Heart left ventricle (tissue), 13 donors: Measurements from ENCODE around the gene UPK3BL1.
"Not testable (repeated sequence)": the region's sequence is repeated elsewhere in the genome, so short reads cannot be mapped to it uniquely, and the experiment has no call there.

Experiments
- POLR2A ChIP-seq, 2 donors: fragments of 450-650 bp; IDR thresholded peaks; one replicate each; pipeline ENCODE4 v1.6.1; 2017; ENCODE audit warnings: antibody characterized with exemption in 2 of 2, mild to moderate bottlenecking in 2 of 2, moderate library complexity in 2 of 2
- TF ChIP-seq, protein P1 (sequence below), 12 donors: fragments of 200-600 bp; sonication (generic) in 4 of 12; IDR thresholded peaks; one replicate each; pipeline versions ENCODE4 v1.5.0 to v1.8.0; 2018 to 2022; ENCODE audit warnings: antibody characterized with exemption in 12 of 12, mild to moderate bottlenecking in 5 of 12
- donor health status: ischemic (EF 13 %, LVEDD 7.1; RV severe dilation, severe dysfunction).
- donor health status: DM: no; HTN: yes; CAD: no.
- donor health status: DM: no; HTN: no; CAD: no.
- donor health status: ischemic (EF 25% LVEDD 6.9; RV normal size, moderate dysfunction).
- donor health status: ischemic (EF 25% LVEDD 5.7; RV mildly dilated, moderate dysfunction).
- donor health status: ischemic (EF 35%, LVEDD 5.7; RV mildly dilated, moderate dysfunction).
- donor health status: nonischemic (EF 11% LVEDD 7.7; RV severe dilation, severe dysfunction).
- donor health status: DM: yes; HTN: yes; CAD: no.
- donor health status: PGD.
- donor health status: ischemic (EF 29% LVEDD 5.4; RV normal size, mild dysfunction).
- donor health status: nonischemic (EF 23%, LVEDD 6.1; RV moderate dilation, normal function).

DNA sequence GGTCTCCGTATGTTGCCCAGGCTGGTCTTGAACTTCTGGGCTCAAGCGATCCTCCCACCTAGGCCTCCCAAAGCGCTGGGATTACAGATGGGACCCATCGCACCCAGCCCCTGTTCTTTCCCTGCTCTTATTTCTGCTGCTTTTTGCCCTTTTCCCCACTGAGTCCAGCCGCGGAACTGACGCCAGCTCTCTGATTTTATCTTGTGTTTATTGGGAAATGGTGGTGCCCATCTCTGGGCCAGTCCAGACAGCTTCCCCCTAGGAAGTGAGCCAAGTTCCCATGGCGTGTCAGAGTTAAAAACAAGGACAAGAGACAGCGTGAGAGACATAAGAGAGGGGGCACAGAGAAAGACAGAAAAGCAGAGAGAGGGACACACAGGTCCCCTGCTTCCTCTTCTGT, 12.0 kb downstream of the UPK3BL1 start:
- TF ChIP-seq, protein P1, sequence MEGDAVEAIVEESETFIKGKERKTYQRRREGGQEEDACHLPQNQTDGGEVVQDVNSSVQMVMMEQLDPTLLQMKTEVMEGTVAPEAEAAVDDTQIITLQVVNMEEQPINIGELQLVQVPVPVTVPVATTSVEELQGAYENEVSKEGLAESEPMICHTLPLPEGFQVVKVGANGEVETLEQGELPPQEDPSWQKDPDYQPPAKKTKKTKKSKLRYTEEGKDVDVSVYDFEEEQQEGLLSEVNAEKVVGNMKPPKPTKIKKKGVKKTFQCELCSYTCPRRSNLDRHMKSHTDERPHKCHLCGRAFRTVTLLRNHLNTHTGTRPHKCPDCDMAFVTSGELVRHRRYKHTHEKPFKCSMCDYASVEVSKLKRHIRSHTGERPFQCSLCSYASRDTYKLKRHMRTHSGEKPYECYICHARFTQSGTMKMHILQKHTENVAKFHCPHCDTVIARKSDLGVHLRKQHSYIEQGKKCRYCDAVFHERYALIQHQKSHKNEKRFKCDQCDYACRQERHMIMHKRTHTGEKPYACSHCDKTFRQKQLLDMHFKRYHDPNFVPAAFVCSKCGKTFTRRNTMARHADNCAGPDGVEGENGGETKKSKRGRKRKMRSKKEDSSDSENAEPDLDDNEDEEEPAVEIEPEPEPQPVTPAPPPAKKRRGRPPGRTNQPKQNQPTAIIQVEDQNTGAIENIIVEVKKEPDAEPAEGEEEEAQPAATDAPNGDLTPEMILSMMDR (IDR thresholded peaks at IDR 0.05), result not testable (repeated sequence)
- TF ChIP-seq POLR2A (IDR thresholded peaks at IDR 0.05), result not testable (repeated sequence)
